Karpas-422 (cell line): ENCODE results near the gene CLTRN. TPM values are rescaled to one million over a fixed set of nuclear protein-coding genes. Genes with fewer than 3 reads are reported as not detected.

Source experiments
- DNase-seq: peaks from one replicate; pipeline ENCODE4 v3.0.0-alpha.2; 2015
- H2AFZ ChIP-seq: fragments of 200-600 bp; sonication (generic); 2 replicates; pipeline ENCODE4 v1.6.1; 2014; ENCODE audit warnings: antibody characterized with exemption, low read length, mixed read lengths
- H3K27ac ChIP-seq: fragments of 200-600 bp; sonication (generic); 2 replicates; pipeline ENCODE4 v1.5.1; 2014; ENCODE audit warnings: mild to moderate bottlenecking, low read length, moderate library complexity
- H3K27me3 ChIP-seq: fragments of 200-600 bp; sonication (generic); 2 replicates; pipeline ENCODE4 v1.6.1; 2014; ENCODE audit warnings: low read length, mixed read lengths
- H3K36me3 ChIP-seq: fragments of 200-600 bp; sonication (generic); 2 replicates; pipeline ENCODE4 v1.6.1; 2014; ENCODE audit warnings: low read length, mixed read lengths; ENCODE audit not compliant: insufficient read depth
- H3K4me1 ChIP-seq: fragments of 200-600 bp; sonication (generic); 2 replicates; pipeline ENCODE4 v1.6.1; 2014; ENCODE audit warnings: mild to moderate bottlenecking, low read length, mixed read lengths
- H3K4me2 ChIP-seq: fragments of 200-600 bp; sonication (generic); 2 replicates; pipeline ENCODE4 v1.6.1; 2014; ENCODE audit warnings: low read length, low read depth, mild to moderate bottlenecking; ENCODE audit not compliant: poor library complexity, severe bottlenecking
- H3K4me3 ChIP-seq: fragments of 200-600 bp; sonication (generic); 2 replicates; pipeline ENCODE4 v1.5.1; 2014; ENCODE audit warnings: mild to moderate bottlenecking, antibody characterized with exemption, low read length, mixed read lengths
- H3K79me2 ChIP-seq: fragments of 200-600 bp; sonication (generic); 2 replicates; pipeline ENCODE4 v1.6.1; 2014; ENCODE audit warnings: mild to moderate bottlenecking, low read length, mixed read lengths
- H3K9ac ChIP-seq: fragments of 200-600 bp; sonication (generic); 2 replicates; pipeline ENCODE4 v1.6.0; 2014; ENCODE audit warnings: low read length
- H3K9me2 ChIP-seq: fragments of 200-600 bp; sonication (generic), shearing (Covaris generic); replicated peaks from 2 replicates; pipeline ENCODE4 v1.6.0; 2014; ENCODE audit warnings: mild to moderate bottlenecking, low read length, moderate library complexity; ENCODE audit not compliant: insufficient read depth
- H3K9me3 ChIP-seq: fragments of 300-700, 200-600 bp; sonication (generic); 2 replicates; pipeline ENCODE4 v1.6.1; 2014; ENCODE audit warnings: low read length, mixed read lengths
- H4K20me1 ChIP-seq: fragments of 200-600 bp; sonication (generic); 2 replicates; pipeline ENCODE4 v1.6.1; 2014; ENCODE audit warnings: mild to moderate bottlenecking, antibody characterized with exemption, low read length, low read depth; ENCODE audit not compliant: insufficient read depth
- total RNA-seq: library from RNA; depleted of rRNA; stranded (reverse); fragments of >200 nt; shearing (Covaris generic); gene quantifications from 2 replicates; pipeline ENCODE4 v1.2.3, GENCODE V29; 2014; ENCODE audit warnings: low replicate concordance

The CLTRN gene
- total RNA-seq, 1 experiment from 2014 or later, result 0.86 TPM

GRCh38 chrX:15645266-15645665, 19.3 kb downstream of the CLTRN start:
- Histone ChIP-seq H3K4me3 (no peak overlapping the region), H3K79me2 (no peaks in the 10 kb centered on the region), H3K4me1 (peaks cover 8% of the 10 kb centered on the region), H3K27ac (no peak overlapping the region), H2AFZ (no peak overlapping the region), H3K27me3 (no peaks in the 10 kb centered on the region), H3K9ac (no peak overlapping the region), H3K4me2 (no peak overlapping the region), H4K20me1 (no peaks in the 10 kb centered on the region), H3K36me3 (no peaks in the 10 kb centered on the region), H3K9me3 (no peaks in the 10 kb centered on the region), H3K9me2 (no peaks in the 10 kb centered on the region)
- DNase-seq, result peak; percentile 44

- Histone ChIP-seq H3K9me2 (no peaks in the 10 kb centered on the region), H3K36me3 (no peaks in the 10 kb centered on the region), H3K27ac (no peak overlapping the region), H2AFZ (no peak overlapping the region), H3K9me3 (no peaks in the 10 kb centered on the region), H3K79me2 (no peaks in the 10 kb centered on the region), H3K4me1 (peaks cover 8% of the 10 kb centered on the region), H4K20me1 (no peaks in the 10 kb centered on the region), H3K27me3 (no peaks in the 10 kb centered on the region), H3K4me3 (no peak overlapping the region), H3K9ac (no peak overlapping the region), H3K4me2 (no peak overlapping the region)
- DNase-seq, result no peak
Measured at GRCh38 chrX:15644560-15644872, 20.1 kb downstream of the CLTRN start.

- H3K9me2 ChIP-seq, result no peaks in the 10 kb centered on the region
- H3K36me3 ChIP-seq, result no peaks in the 10 kb centered on the region
- no peak overlapping the region for H3K27ac ChIP-seq
Measured at GRCh38 chrX:15643786-15644559, 20.6 kb downstream of the CLTRN start.

GRCh38 chrX:15631637-15632036, 33.0 kb downstream of the CLTRN start:
- Histone ChIP-seq H2AFZ (no peak overlapping the region), H3K4me1 (no peaks in the 10 kb centered on the region; the same call in 1 of the 2 replicates), H3K9me3 (no peaks in the 10 kb centered on the region), H3K27ac (no peak overlapping the region), H3K4me2 (no peak overlapping the region), H3K9ac (no peak overlapping the region), H4K20me1 (no peaks in the 10 kb centered on the region), H3K36me3 (no peaks in the 10 kb centered on the region), H3K27me3 (0 out of 2 replicates have a peak, but pooled peaks cover 2% of the 10 kb centered on the region), H3K4me3 (no peak overlapping the region), H3K79me2 (no peaks in the 10 kb centered on the region), H3K9me2 (no peaks in the 10 kb centered on the region)
- no peak for DNase-seq

More at GRCh38 chrX:15643786-15644559, 20.6 kb downstream of the CLTRN start:
- Histone ChIP-seq H3K9ac (no peak overlapping the region), H3K4me1 (peaks cover 8% of the 10 kb centered on the region), H3K9me3 (no peaks in the 10 kb centered on the region), H4K20me1 (no peaks in the 10 kb centered on the region), H3K4me3 (no peak overlapping the region), H3K27me3 (no peaks in the 10 kb centered on the region), H3K4me2 (no peak overlapping the region), H2AFZ (no peak overlapping the region), H3K79me2 (no peaks in the 10 kb centered on the region)
- DNase-seq, result no peak

GRCh38 chrX:15623054-15623453, 41.6 kb downstream of the CLTRN start:
- DNase-seq, result no peak
- Histone ChIP-seq H4K20me1 (no peaks in the 10 kb centered on the region), H3K27ac (no peak overlapping the region), H3K4me3 (no peak overlapping the region), H3K36me3 (no peaks in the 10 kb centered on the region), H2AFZ (no peak overlapping the region), H3K79me2 (no peaks in the 10 kb centered on the region), H3K4me1 (no peaks in the 10 kb centered on the region), H3K27me3 (no peaks in the 10 kb centered on the region), H3K9ac (no peak overlapping the region), H3K4me2 (no peak overlapping the region), H3K9me2 (no peaks in the 10 kb centered on the region), H3K9me3 (no peaks in the 10 kb centered on the region)

- Histone ChIP-seq H3K4me1 (no peaks in the 10 kb centered on the region), H3K9me2 (no peaks in the 10 kb centered on the region), H2AFZ (no peak overlapping the region), H4K20me1 (no peaks in the 10 kb centered on the region), H3K27me3 (no peaks in the 10 kb centered on the region), H3K9ac (no peak overlapping the region), H3K79me2 (no peaks in the 10 kb centered on the region), H3K4me3 (no peak overlapping the region), H3K27ac (no peak overlapping the region), H3K9me3 (no peaks in the 10 kb centered on the region), H3K36me3 (no peaks in the 10 kb centered on the region), H3K4me2 (no peak overlapping the region)
- DNase-seq, result no peak
Measured at GRCh38 chrX:15619053-15619755, 45.4 kb downstream of the CLTRN start.

- Histone ChIP-seq H3K9me3 (no peaks in the 10 kb centered on the region), H3K4me3 (no peak overlapping the region), H3K4me1 (no peaks in the 10 kb centered on the region), H3K36me3 (no peaks in the 10 kb centered on the region), H4K20me1 (no peaks in the 10 kb centered on the region), H3K27ac (no peak overlapping the region), H3K27me3 (no peaks in the 10 kb centered on the region), H3K79me2 (no peaks in the 10 kb centered on the region), H2AFZ (no peak overlapping the region), H3K9ac (no peak overlapping the region), H3K9me2 (no peaks in the 10 kb centered on the region), H3K4me2 (no peak overlapping the region)
- DNase-seq, result no peak
Measured at GRCh38 chrX:15617111-15617510, 47.5 kb downstream of the CLTRN start.

GRCh38 chrX:15616531-15616930, 48.1 kb downstream of the CLTRN start:
- Histone ChIP-seq H3K9ac (no peak overlapping the region), H3K27ac (no peak overlapping the region), H2AFZ (no peak overlapping the region), H3K79me2 (no peaks in the 10 kb centered on the region), H3K9me2 (no peaks in the 10 kb centered on the region), H3K4me2 (no peak overlapping the region), H4K20me1 (no peaks in the 10 kb centered on the region), H3K4me3 (no peak overlapping the region), H3K9me3 (no peaks in the 10 kb centered on the region), H3K4me1 (no peaks in the 10 kb centered on the region), H3K36me3 (no peaks in the 10 kb centered on the region), H3K27me3 (no peaks in the 10 kb centered on the region)
- DNase-seq, result no peak
